Measurements from ENCODE around the gene UBE2L3.
"Not testable (repeated sequence)": the region's sequence is repeated elsewhere in the genome, so short reads cannot be mapped to it uniquely, and the experiment has no call there.

UBE2L3 gene

DNA sequence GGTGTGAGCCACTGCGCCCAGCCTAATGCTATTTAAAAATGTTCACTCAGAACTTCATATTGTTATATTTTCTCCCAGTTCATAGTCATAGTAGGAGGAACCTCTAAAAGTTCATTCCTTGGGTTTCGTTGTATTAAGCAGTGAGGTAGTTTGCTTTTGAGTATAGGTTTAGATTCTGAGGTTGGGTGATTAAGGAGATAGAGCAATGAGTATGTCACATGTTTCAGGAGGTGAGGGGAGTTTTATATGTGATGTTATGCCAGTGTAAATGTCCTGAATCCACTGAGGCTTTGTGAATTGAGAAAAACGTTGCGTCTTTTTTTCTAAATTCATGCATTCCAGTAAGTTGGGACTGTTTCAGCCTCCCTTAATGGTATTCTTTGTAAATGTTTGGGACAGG is 4.2 kb downstream of the UBE2L3 start:
- no peak for DNase-seq (ENCODE audit: low read depth, low spot score)

GRCh38 chr22:21573293-21573734 is 5.8 kb downstream of the UBE2L3 start:
- no peak for DNase-seq (ENCODE audit: low read depth, low spot score)

- DNase-seq (ENCODE audit: low read depth, low spot score) = no peak
Observed at GRCh38 chr22:21573750-21574494, 6.4 kb downstream of the UBE2L3 start.

DNA sequence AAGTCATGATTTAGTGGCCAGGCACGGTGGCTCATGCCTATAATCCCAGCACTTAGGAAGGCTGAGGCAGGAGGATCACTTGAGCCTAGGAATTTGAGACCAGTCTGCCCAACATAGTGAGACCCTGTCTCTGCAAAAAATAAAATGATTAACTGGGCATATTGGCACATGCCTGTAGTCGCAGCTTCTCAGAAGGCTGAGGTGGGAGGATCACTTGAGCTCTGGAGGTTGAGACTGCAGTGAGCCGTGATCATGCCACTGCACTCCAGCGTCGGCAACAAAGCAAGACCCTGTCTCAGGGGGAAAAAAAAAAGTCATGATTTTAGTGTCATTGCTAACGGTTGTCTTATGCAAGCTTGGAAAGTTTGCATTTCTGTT is 11.9 kb downstream of the UBE2L3 start:
- no peak for DNase-seq (ENCODE audit: low read depth, low spot score)

DNA sequence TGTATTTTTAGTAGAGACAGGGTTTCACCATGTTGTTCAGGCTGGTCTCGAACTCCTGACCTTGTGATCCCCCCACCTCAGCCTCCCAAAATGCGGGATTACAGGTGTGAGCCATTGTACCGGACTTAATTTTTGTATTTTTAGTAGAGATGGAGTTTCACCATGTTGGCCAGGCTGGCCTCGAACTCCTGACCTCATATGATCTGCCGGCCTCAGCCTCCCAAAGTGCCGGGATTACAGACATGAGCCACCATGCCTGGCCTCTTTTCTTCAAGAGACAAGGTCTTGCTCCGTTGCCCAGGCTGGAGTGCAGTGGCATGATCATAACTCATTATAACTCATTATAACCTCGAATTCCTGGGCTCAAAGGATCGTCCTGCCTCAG is 13.1 kb downstream of the UBE2L3 start:
- DNase-seq (ENCODE audit: low read depth, low spot score) = not testable (repeated sequence)

DNA sequence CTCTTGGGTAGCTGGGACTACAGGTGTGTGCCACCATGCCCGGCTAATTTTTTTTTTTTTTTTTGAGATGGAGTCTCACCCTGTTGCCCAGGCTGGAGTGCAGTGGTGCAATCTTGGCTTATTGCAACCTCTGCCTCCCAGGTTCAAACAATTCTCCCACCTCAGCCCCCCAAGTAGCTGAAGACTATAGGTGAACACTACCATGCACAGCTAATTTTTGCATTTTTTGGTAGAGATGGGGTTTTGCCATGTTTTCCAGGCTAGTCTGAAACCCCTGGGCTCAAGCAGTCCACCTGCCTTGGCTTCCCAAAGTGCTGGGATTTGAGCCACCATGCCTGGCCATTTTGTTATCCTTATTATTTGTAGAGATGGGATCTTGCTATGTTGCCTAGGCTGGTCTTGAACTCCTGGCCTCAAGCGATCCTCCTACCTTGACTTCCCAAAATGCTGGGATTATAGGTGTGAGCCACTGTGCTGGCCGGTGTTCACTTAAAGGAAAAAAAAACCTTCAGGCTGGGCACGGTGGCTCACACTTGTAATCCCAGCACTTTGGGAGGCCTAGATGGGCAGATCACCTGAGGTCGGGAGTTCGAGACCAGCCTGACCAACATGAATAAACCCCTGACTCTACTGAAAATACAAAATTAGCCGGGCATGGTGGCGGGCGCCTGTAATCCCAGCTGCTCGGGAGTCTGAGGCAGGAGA is 13.6 kb downstream of the UBE2L3 start:
- DNase-seq (ENCODE audit: low read depth, low spot score) = not testable (repeated sequence)

DNA sequence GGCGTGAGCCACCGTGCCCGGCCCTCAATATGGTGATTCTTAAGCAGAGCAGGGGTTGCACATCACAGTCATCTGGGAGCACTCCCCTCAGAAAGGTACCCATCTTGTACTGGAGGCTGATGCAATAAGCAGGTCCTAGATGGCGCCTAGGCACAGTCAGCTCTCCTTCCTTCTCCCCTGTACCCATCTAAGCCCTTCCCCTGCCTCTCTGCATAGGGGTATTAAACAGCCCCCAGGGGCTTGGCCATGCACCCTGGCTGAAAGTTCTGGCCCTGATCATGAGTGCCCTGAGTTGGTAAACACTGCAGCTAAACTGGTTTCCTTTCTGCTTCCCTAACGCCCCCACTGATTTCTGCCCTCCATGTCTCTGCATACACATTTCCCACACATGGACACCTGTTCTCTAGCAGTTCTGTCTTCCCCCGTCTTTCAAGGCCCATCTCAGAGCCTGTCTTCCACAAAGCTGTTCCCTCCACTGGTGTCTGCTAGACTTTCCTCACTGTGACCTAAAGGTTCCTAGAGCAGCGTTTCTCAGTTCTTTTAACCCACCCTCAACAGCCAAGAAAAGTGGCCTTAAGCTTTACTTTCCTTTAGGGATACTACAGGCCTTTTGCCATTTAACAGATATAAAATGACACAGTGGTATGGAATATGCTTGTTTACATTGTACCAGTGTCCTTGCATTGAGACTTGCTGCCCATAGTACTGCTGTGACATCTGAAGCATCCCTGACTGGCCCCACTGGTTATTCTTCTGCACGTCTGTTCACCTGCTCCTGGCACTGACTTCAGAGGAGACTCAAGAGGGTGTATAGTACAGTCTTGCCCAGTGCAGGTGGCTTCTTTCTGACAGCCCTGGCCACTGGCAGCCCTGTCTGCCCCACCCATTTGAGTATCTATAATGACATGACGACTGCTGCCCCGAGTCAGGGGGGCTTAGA is 15.6 kb downstream of the UBE2L3 start:
- no peak for DNase-seq (ENCODE audit: low read depth, low spot score)

DNA sequence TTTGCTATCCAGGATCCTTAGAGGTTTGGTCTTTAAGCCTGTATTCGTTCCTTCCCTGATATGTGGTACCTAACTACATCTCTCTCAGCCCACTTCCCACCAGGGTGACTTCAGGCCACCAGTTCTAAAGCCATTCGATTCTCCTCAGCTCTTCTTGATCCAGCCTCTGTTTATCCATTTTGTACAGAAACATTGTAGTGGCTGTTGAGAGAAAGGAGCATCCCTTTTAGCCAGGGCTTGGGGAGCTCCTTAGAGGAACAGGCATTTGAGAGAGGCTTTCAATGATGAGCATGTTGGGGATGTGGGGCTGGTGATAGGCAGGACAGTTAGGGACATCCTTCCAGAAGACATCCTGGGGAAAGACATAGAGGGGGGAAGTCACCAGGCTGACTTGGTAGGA is 17.9 kb downstream of the UBE2L3 start:
- no peak for DNase-seq (ENCODE audit: low read depth, low spot score)

DNA sequence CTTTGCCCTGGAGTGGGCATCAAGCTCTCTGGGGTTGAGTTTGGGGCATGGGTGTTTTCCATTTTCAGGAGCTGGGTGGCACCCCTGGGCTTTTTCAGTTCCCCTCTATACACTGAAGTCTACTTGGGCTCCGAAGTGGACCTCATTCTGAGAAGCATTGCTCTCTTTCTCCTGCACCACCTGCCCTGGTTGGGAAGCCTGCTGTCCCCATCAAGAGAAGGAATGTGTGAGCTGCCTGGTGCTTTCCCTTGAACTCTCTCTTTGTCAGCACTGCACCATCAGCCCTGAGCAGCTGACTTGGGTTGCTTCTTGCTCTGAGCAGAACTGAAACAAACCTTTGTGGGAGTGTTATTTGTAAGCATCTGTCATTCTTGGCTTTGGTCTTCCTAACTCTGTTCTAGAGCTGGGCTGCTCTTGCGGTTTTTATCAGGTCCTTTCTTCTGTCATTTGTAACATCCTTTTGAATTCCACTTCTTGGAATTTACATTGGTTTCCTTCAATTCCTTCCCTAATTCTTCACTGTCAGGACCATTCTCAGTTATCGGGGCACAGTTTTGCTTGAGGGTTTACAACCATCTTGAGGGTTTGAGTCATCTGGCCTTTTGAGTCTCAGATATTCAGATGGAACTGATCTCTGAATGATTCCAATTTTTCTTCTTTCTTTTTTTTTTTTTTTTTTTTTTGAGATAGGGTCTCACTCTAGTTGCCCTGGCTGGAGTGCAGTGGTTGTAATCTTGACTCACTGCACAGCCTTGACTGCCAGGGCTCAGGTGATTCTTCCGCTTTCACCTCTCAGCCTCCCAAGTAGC is 20.5 kb downstream of the UBE2L3 start:
- no peak for DNase-seq (ENCODE audit: low read depth, low spot score)

DNA sequence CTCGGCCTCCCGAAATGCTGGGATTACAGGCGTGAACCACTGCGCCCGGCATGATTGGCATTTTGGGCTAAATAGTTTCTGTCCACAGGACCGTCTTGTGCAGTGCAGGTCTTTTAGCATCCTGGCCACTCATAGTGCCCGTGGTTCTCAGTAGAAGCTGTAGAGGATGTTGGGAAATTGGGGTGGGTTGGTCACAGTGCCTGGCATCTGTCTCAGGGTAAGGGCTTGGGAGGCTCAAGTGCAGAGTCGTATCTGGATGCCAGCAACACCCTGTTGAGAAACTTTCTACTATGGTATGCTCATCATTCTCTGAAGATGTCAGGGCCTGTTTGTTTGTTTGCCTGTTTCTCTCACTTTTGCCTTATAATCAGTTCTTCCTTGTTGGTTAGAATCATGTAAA is 21.9 kb downstream of the UBE2L3 start:
- no peak for DNase-seq (ENCODE audit: low read depth, low spot score)

DNA sequence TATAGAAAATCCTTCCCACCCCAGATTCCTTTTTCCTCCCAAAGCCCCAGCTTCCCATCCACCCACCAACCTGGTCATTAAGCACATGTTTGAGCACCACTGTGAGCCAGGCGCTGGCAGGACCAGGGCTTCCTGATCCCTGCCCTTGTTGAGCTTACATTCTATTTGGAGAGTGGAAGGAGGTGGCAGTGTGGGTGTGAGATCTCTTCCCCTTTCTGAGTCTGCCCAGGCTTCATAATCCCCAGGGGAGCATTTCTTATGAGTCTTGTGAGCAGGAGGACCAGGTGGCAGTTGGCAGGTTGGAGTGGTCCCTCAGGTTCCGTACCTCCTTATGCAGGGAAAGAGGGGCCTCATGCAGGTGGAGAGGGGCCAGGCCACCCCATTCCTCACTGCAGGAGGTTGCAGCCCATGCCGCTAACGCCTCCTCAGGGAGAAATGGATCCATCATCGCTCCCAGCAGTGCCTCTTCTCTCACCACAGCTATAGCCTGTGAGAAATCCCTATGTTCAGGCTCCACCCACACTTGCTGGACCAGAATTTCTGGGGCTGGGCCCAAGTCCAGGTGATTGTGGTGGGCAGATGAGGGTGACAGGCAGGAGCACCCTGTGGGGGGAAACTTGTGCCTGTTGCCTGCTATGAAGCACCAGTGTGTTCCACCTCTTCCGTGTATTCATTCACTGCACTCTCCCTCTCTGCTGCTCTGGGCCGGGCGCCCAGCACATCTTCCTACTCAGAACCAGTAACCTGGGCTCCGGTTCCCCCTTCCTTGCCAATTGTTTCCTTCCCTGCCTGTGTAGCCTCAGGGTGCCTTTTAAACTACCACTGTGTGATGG is 23.5 kb downstream of the UBE2L3 start:
- DNase-seq (ENCODE audit: low read depth, low spot score) = no peak

DNA sequence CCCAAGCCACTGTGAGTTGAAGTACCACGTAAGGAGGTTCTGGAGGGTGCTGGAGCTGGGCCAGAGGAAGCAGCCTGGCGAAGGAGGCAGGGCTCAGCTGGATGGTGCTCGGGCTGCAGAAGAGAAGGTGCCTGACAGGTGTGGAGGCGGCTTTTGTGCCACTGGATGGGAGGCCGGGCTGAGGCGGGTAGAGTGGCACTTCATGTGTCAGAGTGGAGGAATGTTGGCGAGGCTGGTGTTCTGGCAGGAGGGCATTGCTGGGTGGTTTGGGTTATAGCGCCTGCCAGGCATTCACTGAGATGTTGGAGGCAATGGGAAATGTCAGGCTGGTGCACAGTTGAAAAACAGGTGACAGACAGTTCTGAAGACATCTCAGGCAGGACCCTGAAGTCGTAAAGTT is 24.2 kb downstream of the UBE2L3 start:
- no peak for DNase-seq (ENCODE audit: low read depth, low spot score)

- no peak for DNase-seq (ENCODE audit: low read depth, low spot score)
Observed at GRCh38 chr22:21592422-21592821, 24.9 kb downstream of the UBE2L3 start.

DNA sequence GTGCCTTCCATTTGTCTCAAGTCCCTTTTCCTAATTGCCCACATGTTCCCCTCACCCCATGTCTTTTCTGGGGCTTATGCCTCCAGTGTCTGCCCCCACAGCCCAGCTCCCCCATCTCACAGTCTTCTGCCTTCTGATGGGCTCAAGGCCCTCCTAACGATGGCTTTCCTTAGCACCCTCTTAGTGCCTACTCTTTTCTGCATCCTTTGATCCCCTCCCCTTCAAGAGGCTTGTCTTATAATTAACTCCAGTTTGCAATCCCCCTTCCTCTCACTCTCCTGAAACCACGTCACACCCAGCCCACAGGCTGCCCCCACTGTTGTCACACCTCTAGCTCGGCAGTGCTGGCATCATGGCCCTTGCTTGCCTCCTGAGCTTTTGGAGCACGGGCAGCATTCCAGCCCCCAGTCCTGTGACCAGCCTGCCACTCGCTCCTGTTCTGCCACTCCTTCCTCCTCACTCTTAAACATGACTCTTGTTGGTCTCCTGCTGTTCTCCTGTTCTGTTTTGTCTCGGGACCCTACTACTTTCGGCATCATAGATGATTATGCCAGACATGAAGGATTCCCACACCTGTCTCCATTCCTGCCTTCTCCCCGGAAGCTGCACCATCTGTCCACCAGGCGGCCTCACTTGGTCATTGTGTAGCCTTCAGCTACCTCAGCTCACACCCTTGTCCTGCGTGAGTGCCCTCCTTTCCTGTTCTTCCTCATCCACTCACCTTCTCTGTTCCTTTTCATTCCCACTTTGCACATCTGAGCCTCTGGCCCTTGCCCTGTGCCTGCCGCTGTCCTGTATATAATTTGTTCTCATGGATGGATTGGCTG is 26.1 kb downstream of the UBE2L3 start:
- DNase-seq (ENCODE audit: low read depth, low spot score) = no peak

GRCh38 chr22:21594865-21595452 is 27.4 kb downstream of the UBE2L3 start:
- DNase-seq (ENCODE audit: low read depth, low spot score) = no peak

GRCh38 chr22:21596356-21597135 is 29.0 kb downstream of the UBE2L3 start:
- not testable (repeated sequence) for DNase-seq (ENCODE audit: low read depth, low spot score)

- DNase-seq (ENCODE audit: low read depth, low spot score) = no peak
Observed at GRCh38 chr22:21598302-21598701, 30.8 kb downstream of the UBE2L3 start.
